Left ventricle myocardium superior (tissue), 1 donor: ENCODE measurements around the gene LRRC75A. TPM values are rescaled to one million over a fixed set of nuclear protein-coding genes. Genes with fewer than 3 reads are reported as not detected.
"Not testable (repeated sequence)": the region's sequence is repeated elsewhere in the genome, so short reads cannot be mapped to it uniquely, and the experiment has no call there.

Source experiments
- ATAC-seq: fragments of 200-7000 bp; cut with Tn5 transposase; one replicate; pipeline ENCODE4 v1.9.1; 2020; ENCODE audit warnings: mild to moderate bottlenecking, moderate library complexity
- DNase-seq: peaks from one replicate; pipeline ENCODE4 v3.0.0-alpha.2; 2020
- intact Hi-C: fragments of 100-400 bp; cut with micrococcal nuclease; formaldehyde crosslinking; loops from one replicate; pipeline ENCODE4 v1.11.0; 2022
- total RNA-seq: library from RNA; stranded (reverse); fragmentation: NEBNext Ultra II Directional; extraction: Animal tissue kit (Norgen Biotek cat#: 25700); gene quantifications from one replicate; pipeline ENCODE4 v1.2.1, GENCODE V29; 2021
- donor health status: DM: no; HTN: yes; CAD: no; lungs with severe emphysema.

The LRRC75A gene
- total RNA-seq, 1 donor from 2014 or later, result 0.47 TPM

DNA sequence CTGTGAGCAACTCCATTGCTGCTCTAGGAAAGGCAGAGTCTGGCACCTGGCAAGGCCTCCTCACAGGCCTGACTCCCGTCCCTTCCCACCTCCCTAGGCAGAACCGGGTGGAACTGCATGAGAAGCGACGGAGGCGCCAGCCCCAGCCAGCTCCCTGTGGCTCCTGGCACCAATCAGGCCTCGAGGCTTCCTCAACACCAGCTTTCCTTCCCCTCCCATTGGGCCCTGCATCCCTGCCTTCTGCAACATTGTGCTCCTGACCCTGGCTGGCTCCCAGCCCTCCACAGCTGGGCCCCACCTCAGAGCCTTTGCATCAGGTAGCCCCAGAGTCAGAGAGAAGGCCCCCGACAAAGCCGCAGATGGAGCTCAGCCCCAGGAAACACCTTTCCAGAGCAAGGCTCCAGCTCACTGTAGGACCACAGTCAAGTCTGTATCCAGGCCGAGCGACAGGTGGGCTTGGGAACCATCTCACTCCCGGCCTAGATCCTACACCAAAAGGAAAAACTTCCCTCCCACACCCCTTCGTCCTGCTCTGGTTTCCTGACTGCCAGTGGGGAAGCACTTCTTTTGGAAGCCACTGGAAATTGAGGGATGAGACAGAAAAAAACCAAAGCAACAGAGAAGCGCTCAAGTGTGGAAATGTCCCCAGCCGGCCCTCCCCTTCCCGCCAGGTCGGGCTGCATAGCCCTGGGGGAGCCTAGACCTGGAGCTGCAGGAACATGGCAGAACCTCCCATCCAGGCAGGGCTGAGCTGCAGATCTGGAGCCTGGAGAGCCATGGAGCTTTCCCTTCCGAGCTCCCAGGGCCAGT, 31.0 kb downstream of the LRRC75A start:
- DNase-seq, result no peak
- intact Hi-C loops, result no loop called here
- no peak for ATAC-seq

DNA sequence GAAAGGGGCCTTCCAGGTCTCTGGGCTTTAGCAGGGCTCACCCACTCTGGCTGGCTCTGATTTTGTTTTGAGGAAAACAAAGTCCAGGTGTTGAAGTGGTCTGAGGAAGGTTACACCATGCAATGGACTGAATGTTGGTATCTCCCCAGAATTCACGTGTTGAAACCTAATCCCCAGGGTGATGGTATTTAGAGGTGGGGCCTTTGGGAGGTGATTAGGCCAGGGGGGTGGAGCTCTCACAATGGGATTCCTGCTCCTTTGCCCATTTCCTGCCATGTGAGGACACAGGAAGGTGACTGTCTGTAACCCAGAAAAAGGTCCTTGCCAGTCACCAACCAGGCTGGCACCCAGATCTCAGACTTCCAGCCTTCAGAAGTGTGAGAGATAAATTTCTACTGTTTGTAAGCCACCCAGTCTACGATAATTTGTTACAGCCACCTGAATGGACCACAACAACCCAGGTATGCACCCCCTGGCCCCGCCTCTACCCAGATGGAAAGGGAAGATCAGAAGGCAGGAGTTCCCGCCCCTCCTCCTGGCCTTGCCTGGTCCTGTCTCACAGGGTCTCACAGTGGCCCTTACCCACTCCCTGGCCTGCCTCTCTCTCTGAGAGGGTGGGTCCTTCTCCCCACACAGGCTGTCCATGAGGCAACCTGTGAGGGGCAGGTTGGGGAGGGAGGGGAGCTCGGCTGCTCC, 32.0 kb downstream of the LRRC75A start:
- no peak for DNase-seq
- intact Hi-C loops, result no loop called here
- no peak for ATAC-seq

DNA sequence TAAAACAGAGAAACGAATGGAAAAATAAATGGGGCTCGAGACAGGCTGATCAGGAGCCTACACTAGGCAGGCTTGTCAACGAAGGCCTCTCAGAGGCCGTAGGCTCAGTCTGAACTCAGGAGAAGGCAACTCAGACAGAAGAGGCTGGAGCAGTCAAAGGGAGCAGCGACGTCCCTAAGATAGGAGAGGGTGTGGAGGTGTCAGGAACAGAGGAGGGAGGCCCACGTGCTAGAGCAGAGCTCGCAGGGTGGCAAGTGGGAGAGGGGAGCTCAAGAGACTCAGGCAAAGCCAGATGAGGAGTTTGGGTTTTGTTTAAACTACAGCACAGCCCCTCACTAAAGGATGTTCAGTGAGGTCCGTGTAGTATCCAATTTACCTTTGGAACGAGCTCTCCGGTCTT, 32.7 kb downstream of the LRRC75A start:
- ATAC-seq, result no peak
- intact Hi-C loops, result no loop called here

DNA sequence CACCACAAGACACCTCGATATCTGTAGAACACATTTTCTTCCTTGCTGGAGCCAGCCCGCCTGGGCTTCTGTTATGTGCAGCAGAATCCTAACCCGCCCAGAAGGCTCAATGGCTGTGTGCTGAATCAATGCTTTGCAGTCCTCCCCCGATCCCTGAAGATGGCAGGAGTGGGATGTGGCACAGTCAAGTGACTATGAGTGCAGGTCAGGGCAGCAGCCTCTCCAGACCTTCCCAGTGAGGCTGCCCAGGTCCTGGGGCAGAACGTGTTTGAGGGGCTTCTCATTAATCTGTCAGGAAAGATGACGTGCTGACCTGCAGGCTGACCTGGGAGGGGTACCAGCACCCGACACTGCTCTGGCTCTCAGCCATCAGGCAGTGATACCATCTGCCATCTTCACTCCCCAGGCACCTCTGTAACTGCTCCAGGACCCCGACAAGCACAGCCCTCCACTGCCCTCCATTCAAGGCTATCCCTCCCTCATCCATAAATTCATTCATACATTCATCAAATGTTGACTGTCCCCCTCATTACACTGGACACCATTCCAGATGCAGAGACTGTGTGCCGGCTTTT, 35.2 kb downstream of the LRRC75A start:
- intact Hi-C loops, result no loop called here
- no peak for DNase-seq
- ATAC-seq, result no peak

More for the DNA sequence above, 32.7 kb downstream of the LRRC75A start:
- no peak for DNase-seq

DNA sequence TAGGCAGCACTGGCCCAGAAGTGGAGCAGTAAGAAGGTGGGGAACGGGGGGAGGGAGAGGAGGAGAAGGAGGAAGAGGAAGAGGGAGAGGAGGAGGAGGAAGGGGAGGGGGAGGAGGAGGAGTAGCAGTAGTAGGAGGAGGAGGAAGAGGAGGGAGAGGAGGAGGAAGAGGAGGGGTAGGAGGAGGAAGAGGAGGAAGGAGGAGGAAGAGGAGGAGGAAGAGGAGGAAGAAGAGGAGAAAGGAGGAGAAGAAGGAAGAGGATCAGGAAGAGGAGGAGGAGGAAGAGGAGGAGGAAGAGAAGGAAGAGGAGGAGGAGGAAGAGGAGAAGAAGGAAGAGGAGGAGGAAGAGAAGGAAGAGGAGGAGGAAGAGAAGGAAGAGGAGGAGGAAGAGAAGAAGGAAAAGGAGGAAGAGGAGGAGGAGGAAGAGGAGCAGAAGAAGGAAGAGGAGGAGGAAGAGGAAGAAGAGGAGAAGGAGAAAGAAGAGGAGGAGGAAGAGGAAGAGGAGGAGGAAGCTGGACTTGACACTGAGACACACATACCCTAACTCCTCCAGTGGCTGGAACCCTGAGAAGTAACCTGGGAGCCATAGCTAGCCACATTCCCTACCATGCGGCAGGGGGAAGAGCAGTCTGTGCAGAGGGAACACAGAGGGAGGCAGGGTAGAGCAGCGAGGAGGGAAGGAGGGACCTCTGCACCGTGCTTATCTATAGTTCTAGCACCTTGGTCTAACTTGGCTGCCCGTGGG, 35.8 kb downstream of the LRRC75A start:
- ATAC-seq (no peak), DNase-seq (no peak)
- intact Hi-C loops, result no loop called here

DNA sequence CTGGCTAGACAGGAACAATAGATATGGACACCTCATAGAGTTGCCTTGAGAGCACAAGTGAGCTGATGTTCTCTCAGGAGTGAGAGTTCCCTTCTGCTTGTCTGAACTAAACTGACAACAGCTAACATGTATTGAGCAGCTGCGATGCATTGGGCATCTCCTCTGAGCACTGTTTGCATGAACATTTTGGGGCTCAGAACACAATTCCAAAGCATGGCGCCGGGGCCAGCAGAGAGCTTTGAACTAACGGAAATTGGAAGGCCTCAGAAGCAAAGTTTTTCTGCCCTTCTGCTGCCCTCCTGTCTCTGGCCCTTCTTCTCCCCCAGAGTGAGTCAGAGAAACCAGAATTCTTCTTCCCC, 38.5 kb downstream of the LRRC75A start:
- DNase-seq (no peak), ATAC-seq (no peak)
- intact Hi-C loops, result loop anchor here (5.0 kb wide), 1 partner anchor 69 kb away; no protein-coding TSS in a partner anchor

DNA sequence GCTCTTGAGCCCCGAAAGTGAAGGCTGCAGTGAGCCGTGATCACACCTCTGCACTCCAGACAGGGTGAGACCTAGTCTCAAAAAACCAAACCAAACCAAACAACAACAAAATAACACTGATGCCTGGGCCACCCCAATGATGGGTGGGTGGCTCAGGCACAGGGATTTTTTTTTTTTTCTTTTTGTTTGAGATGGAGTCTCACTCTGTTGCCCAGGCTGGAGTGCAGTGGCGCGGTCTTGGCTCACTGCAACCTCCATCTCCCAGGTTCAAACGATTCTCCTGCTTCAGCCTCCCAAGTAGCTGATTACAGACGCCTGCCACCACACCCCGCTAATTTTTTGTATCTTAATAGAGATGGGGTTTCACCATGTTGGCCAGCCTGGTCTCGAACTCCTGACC, 39.7 kb downstream of the LRRC75A start:
- DNase-seq, result not testable (repeated sequence)
- intact Hi-C loops, result loop anchor here (5.0 kb wide), 1 partner anchor 70 kb away; no protein-coding TSS in a partner anchor

DNA sequence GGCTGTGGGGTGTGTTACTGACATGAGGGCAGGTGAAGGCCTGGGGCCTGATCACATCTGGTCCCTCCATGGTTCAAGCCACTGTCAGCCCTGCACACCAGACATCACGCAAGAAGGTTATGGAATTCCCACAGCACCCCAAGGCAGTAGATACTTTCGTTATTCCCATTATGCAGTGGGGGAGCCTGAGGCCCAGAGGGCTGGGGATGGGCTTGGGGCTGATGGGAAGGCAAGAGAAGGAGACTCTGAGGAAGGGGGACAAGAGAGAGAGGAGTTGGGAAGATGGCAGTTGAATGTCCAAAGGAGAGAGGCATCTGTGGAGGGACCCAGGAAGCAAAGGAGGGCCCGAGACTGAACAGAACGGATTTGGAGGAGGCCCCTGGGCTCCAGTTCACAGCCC, 42.0 kb downstream of the LRRC75A start:
- intact Hi-C loops, result loop anchor here (5.0 kb wide), 1 partner anchor 72 kb away; no protein-coding TSS in a partner anchor
- DNase-seq (no peak), ATAC-seq (no peak)

More for the DNA sequence above, 39.7 kb downstream of the LRRC75A start:
- ATAC-seq, result not testable (repeated sequence)

DNA sequence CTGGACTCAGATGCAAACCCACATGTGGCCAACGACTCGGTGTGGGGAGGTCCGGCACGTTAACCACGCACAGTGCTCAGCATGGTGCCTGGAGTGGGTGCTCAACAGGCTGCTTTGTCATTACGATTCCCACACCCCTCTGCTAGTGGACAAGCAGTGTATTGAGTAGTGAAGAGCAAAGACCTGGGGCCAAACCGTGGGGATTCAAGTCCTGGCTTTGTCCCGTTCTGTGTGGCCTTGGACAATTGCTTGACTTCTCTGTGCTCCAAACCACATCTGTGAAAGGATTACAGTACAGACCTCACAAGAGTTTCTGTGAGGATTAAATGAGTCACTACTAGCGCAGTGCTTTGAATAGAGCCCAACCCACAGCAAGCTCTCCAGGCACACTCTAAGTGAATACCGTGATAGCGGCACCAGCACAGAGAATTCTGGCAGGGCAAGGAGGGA, 42.8 kb downstream of the LRRC75A start:
- no peak for DNase-seq
- intact Hi-C loops, result no loop called here
- no peak for ATAC-seq

DNA sequence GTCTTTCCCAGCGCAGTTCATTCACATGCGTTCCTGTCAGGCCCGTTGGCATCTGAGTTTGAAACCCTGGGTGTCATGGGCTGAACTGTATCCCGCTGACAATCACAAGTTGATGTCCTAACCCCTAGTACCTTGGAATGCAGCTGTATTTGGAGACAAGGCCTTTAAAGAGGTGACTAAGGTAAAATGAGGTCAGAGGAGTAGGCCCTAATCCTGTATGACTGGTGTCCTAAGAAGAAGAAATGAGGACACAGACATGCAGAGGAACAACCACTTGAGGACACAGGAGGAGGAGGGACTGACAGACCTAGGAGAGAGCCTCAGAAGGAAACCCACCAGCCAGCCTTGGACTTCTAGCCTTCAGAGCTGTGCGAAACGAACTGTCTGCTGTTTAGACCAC, 43.5 kb downstream of the LRRC75A start:
- ATAC-seq, result no peak
- intact Hi-C loops, result no loop called here
- DNase-seq, result no peak

DNA sequence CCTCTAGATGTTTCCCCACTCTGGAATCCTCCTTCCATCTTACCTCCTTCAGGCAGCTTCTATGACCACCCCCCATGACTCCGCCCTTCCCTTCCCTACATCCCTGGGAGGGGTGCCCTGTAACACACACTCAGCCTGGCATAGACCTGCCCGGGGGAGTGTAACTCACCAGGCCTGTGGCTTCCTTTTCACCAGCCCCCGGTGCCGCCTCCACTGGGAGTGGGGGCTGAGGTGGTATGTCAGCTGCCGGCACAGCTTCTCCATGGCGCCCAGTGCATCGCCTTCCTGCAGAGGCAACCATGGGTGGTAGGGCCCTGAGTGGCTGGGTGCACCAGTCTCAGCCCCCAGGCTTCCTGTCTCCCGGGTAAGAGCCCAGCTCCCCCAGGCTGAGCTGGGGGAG, 44.3 kb downstream of the LRRC75A start:
- no peak for ATAC-seq
- intact Hi-C loops, result no loop called here
- DNase-seq, result no peak

DNA sequence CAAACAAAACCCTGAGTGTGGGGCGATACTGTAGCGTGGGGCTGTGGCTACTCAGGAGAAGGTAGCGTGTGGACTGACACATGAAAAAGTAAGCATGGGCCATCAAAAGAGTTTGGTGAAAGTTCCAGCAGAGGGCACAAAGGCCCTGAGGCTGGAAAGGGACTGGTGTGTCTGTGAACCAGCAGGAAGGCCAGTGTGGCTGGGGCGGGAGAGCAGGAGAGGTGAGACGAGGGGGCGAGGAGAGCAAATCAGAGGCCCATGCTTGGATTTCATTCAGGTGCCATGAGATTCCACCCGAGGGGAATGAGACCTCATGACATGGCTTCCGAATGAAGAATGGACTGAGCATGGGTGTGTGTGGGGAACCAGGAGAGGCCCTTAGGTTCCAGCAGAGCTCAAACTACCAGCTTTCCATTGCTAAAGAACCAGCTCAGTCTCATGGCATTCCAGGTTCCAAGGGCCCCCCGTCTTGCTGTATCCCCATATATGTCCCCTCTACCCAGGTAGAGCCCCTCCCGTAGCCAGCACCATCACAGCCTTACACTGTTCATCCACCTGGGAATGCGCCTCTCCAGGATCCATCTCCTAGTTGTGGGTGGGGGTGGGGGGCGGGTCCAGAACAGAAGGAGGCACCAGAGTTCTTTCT, 45.5 kb downstream of the LRRC75A start:
- ATAC-seq (no peak), DNase-seq (no peak)
- intact Hi-C loops, result no loop called here

DNA sequence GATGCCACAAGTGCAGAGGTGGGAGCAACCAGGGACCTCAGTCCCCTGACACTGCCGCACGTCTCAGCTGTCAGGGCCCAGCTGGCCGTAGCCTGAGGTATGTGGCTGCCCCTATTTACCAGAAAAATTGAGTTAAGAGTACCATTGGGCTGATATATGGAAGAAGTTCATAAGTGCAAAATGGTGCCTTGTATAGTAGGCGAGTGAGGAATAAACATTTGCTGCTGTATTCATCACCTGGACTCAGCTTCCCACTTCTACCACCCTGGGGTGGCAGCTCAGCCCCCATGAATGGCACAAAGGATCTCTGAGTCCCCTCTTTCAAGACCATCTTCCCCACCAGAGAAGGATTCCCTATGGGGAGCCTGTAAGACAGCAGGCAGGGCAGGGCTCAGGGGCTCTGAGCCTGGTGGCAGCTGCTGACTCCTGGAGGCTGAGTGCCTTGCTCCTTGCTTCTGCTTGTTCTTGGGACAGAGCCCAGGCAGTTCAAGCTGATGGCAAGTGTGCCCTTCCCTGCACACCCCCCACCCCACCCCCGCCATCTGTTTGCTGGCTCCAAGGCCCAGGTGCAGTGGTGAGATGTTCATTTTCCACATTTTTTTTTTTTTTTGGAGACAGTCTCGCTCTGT, 47.6 kb downstream of the LRRC75A start:
- ATAC-seq, result peak; percentile 24
- intact Hi-C loops, result no loop called here

DNA sequence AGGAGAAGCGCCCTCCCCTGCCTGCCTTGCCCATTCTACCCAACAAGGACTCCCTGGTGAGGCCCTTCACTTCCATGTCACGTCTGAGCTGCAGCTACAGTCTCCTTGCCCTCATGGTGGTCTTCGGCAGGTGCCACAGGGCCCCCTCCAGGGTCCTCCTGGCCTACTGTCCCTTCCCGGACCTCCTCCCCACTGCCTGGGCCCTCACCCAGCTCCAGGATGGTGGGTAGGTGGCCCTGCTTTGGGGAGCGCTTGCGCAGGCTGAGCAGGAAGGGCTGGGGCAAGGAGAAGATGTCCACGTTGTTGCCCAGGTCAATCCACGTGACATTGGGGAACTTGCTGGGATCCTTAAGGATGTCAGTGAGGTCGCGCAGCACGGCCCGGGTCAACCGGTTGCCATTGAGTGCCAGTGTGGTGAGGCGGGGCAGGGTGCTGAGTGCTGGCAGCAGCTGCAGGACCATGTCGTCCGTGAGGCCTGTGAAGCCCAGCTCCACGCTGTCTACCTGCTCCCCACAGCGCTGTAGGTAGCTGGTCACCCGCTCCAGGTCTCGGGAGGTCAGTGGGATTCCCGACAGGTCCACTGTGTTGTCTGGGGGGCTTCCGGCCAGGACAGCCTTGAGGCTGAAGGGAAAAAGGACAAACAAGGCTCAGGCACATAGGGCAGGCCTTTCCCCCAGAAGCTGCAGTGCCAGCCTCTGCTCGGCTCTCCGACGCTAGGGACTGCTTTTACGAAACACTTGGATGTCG, 48.3 kb downstream of the LRRC75A start:
- no peak for DNase-seq
- intact Hi-C loops, result no loop called here
- ATAC-seq, result no peak

More for the DNA sequence above, 47.6 kb downstream of the LRRC75A start:
- DNase-seq, result no peak

DNA sequence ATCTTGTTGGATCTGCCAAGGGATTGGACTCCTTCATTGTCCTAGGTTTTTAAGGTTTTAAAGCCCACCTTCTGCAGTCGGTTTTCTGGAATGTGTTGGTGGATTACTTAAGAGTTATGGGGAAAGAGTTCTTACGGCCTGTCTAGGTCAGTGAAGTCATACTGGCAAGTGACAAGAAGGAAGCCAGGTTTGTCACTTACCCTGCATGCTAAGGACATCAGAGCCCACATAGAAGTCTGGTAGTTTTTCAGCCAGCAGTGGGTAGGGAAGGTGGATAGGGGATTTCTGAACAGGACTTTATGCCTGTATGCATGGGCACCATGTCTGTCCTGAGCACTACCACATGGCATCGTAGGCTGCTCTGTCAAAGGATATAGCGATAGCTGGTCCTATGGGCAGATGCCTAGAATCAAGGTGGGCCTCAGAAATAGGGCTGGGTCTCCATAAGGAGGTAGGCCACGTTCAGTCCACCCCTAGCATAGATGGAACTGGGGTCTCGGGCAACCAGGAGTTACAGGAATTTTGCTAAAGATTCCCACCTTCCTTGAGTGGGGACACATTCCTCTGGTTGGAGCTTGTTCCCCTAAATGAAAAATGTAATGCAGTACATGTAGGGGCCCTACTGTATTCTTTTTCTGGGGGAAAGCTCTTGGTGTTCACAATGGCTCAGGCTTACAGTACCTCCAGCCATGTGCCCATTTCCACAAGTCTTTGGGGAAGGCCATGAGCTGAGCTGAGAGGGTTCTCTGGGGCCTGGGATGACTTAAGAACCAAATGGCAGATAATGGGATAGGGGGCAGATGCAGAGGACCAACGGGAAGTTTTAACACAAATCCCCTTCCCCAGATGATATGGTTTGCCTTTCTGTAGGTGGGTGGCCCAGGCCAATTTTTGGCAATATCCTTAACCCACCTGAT, 49.1 kb downstream of the LRRC75A start:
- ATAC-seq (no peak), DNase-seq (no peak)
- intact Hi-C loops, result no loop called here

DNA sequence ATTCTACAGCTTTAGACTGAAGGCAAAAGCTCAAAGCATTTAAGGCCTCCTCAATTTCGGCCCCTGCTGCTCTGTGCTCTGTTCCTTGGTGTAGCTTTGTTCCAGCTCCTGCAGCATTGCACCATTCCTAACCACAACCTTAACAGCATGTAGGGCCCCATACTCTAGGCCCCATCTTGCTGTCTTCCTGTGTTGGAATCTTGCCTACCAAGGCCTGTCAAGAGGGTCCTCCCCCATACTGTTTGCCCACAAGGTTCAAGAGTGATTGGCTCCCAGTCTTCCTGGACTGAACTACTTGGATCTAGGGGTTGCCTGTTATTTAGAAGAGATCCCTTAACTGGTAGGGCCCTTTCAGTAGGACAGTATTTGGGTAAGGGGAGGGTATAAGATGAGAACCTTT, 49.9 kb downstream of the LRRC75A start:
- ATAC-seq, result no peak
- DNase-seq, result no peak
- intact Hi-C loops, result no loop called here
